Measurements from ENCODE around the gene SELENOV.

SELENOV gene

DNA sequence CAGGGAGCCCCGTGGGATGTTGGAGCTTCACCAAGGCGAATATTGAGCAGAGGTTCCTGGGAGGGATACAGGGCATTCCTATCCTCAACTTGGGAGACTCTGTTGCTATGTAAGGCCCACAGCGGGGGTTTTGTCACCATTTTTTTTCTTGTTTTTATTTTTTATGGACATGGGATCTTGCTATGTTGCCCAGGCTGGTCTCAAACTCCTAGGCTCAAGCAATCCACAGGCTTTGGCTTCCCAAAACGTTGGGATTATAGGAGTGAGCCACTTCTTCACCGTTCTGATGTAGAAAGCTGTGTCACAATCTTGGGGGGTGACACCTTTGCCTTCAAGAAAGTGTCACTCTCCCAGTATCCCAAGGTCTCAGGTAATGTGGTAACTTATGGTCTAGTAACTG, 13.6 kb upstream of the SELENOV start:
- Histone ChIP-seq H3K79me2 (ENCODE audit: insufficient read depth, low read length) (no peaks in the 10 kb centered on the region), H3K9ac (ENCODE audit: low read depth, low read length) (no peak overlapping the region), H3K9me3 (ENCODE audit: insufficient read depth, low read length, severe bottlenecking) (no peaks in the 10 kb centered on the region), H2AFZ (ENCODE audit: low read depth, low read length) (no peak overlapping the region), H3K27me3 (ENCODE audit: insufficient read depth, low read length, poor library complexity) (peaks cover 17% of the 10 kb centered on the region), H3K4me3 (ENCODE audit: low read depth in 1 of 2, low read length in 2 of 2) (no peak overlapping the region), H3K4me1 (ENCODE audit: insufficient read depth, low read length) (peaks cover 5% of the 10 kb centered on the region), H3K4me2 (ENCODE audit: insufficient read depth, low read length) (no peak overlapping the region), H4K20me1 (ENCODE audit: insufficient read depth, low read length) (no peaks in the 10 kb centered on the region), H3K36me3 (ENCODE audit: insufficient read depth, low read length) (no peaks in the 10 kb centered on the region), H3K27ac (ENCODE audit: low read length) (no peak overlapping the region)
- ATAC-seq (ENCODE audit: insufficient read depth, low read depth) = no peak
- DNase-seq = no peak
- TF ChIP-seq EZH2 (IDR thresholded peaks at IDR 0.05; ENCODE audit: borderline replicate concordance, low read depth, low read length, severe bottlenecking) = no peak

DNA sequence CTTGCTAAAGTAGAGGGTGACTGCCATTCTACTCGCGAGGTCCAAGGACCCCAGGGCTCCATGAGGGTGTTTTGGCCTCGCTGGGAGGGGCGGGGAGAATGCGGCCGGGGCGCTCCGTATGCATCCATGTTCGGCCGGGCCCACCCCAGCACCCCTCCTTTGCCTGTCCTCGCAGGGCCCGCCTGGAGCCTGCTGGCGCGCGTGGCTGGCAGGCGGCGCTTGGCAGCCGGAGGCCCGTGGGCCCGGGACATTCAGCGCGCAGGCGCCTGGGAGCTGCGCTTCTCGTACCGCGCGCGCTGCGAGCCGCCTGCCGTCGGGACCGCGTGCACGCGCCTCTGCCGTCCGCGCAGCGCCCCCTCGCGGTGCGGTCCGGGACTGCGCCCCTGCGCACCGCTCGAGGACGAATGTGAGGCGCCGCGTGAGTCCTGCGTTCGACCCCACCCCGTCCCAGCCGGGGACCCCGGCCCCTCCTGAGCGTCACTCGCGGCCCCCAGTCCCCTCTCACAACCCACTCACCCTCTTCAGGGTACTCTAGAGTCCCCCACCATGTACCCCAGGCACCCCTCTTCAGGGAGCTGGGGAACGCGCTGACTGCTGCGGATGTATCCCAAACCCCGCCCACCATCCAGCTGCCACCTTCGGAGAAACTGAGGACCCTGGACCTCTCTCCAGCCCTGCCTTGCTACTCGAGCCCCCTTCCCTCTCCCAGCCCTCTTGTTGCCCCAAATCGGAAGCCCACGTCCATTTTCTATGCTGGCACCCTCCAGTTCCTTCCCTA, 12.1 kb upstream of the SELENOV start:
- no peaks in the 10 kb centered on the region for H3K9me3 ChIP-seq (ENCODE audit: insufficient read depth, low read length, severe bottlenecking)
- no peak overlapping the region for H3K4me3 ChIP-seq (ENCODE audit: low read depth in 1 of 2, low read length in 2 of 2)
- no peak overlapping the region for H3K4me2 ChIP-seq (ENCODE audit: insufficient read depth, low read length)
- H3K9ac ChIP-seq (ENCODE audit: low read depth, low read length) = no peak overlapping the region
- H3K27ac ChIP-seq (ENCODE audit: low read length) = no peak overlapping the region
- DNase-seq (no peak), ATAC-seq (ENCODE audit: insufficient read depth, low read depth) (no peak)
- no peaks in the 10 kb centered on the region for H3K36me3 ChIP-seq (ENCODE audit: insufficient read depth, low read length)
- no peaks in the 10 kb centered on the region for H4K20me1 ChIP-seq (ENCODE audit: insufficient read depth, low read length)
- H3K4me1 ChIP-seq (ENCODE audit: insufficient read depth, low read length) = peaks cover 3% of the 10 kb centered on the region
- H2AFZ ChIP-seq (ENCODE audit: low read depth, low read length) = no peak overlapping the region
- TF ChIP-seq EZH2 (IDR thresholded peaks at IDR 0.05; ENCODE audit: borderline replicate concordance, low read depth, low read length, severe bottlenecking) = no peak
- TF ChIP-seq, protein P1, sequence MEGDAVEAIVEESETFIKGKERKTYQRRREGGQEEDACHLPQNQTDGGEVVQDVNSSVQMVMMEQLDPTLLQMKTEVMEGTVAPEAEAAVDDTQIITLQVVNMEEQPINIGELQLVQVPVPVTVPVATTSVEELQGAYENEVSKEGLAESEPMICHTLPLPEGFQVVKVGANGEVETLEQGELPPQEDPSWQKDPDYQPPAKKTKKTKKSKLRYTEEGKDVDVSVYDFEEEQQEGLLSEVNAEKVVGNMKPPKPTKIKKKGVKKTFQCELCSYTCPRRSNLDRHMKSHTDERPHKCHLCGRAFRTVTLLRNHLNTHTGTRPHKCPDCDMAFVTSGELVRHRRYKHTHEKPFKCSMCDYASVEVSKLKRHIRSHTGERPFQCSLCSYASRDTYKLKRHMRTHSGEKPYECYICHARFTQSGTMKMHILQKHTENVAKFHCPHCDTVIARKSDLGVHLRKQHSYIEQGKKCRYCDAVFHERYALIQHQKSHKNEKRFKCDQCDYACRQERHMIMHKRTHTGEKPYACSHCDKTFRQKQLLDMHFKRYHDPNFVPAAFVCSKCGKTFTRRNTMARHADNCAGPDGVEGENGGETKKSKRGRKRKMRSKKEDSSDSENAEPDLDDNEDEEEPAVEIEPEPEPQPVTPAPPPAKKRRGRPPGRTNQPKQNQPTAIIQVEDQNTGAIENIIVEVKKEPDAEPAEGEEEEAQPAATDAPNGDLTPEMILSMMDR (IDR thresholded peaks at IDR 0.05; ENCODE audit: borderline replicate concordance, extremely low read depth, low read length, poor library complexity, severe bottlenecking) = no peak
- peaks cover 7% of the 10 kb centered on the region for H3K27me3 ChIP-seq (ENCODE audit: insufficient read depth, low read length, poor library complexity)
- H3K79me2 ChIP-seq (ENCODE audit: insufficient read depth, low read length) = no peaks in the 10 kb centered on the region

DNA sequence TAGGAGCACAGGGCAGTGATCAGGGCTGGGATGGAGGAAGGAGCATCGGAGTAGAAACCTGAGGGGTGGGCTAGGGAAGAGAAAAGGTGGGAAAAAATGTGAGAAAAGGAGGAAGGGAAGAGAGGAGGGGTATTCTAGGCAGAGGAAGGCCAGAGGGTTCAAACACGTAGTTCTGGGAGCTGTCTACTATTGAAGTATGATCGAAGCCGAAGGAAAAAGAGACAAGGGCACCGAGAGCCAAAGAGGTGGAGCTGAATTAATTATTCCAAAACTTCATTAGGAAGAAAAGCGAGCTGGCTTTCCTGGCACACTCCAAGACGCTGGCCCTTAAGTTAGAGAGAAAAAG, 8.4 kb upstream of the SELENOV start:
- no peaks in the 10 kb centered on the region for H3K36me3 ChIP-seq (ENCODE audit: insufficient read depth, low read length)
- H3K9ac ChIP-seq (ENCODE audit: low read depth, low read length) = no peak overlapping the region
- no peak overlapping the region for H2AFZ ChIP-seq (ENCODE audit: low read depth, low read length)
- no peaks in the 10 kb centered on the region for H4K20me1 ChIP-seq (ENCODE audit: insufficient read depth, low read length)
- H3K4me3 ChIP-seq (ENCODE audit: low read depth in 1 of 2, low read length in 2 of 2) = no peak overlapping the region
- no peaks in the 10 kb centered on the region for H3K27me3 ChIP-seq (ENCODE audit: insufficient read depth, low read length, poor library complexity)
- H3K27ac ChIP-seq (ENCODE audit: low read length) = no peak overlapping the region
- ATAC-seq (ENCODE audit: insufficient read depth, low read depth) (no peak), DNase-seq (no peak)
- no peaks in the 10 kb centered on the region for H3K79me2 ChIP-seq (ENCODE audit: insufficient read depth, low read length)
- no peaks in the 10 kb centered on the region for H3K4me1 ChIP-seq (ENCODE audit: insufficient read depth, low read length)
- no peaks in the 10 kb centered on the region for H3K9me3 ChIP-seq (ENCODE audit: insufficient read depth, low read length, severe bottlenecking)
- H3K4me2 ChIP-seq (ENCODE audit: insufficient read depth, low read length) = no peak overlapping the region
- TF ChIP-seq, protein P1 (IDR thresholded peaks at IDR 0.05; ENCODE audit: borderline replicate concordance, extremely low read depth, low read length, poor library complexity, severe bottlenecking) = no peak
- TF ChIP-seq EZH2 (IDR thresholded peaks at IDR 0.05; ENCODE audit: borderline replicate concordance, low read depth, low read length, severe bottlenecking) = no peak

DNA sequence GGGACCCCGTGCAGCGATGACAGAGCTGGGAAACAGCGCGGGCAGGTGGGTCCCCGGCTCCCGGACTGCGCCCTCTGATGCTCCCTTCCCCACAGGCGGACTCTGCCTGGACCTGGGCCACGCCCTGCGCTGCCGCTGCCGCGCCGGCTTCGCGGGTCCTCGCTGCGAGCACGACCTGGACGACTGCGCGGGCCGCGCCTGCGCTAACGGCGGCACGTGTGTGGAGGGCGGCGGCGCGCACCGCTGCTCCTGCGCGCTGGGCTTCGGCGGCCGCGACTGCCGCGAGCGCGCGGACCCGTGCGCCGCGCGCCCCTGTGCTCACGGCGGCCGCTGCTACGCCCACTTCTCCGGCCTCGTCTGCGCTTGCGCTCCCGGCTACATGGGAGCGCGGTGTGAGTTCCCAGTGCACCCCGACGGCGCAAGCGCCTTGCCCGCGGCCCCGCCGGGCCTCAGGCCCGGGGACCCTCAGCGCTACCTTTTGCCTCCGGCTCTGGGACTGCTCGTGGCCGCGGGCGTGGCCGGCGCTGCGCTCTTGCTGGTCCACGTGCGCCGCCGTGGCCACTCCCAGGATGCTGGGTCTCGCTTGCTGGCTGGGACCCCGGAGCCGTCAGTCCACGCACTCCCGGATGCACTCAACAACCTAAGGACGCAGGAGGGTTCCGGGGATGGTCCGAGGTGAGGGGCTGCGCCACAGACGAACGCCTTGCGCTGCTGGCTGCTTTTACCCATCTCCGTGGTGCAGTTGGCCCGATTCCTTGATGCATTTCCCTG, 7.8 kb upstream of the SELENOV start:
- no peaks in the 10 kb centered on the region for H3K4me1 ChIP-seq (ENCODE audit: insufficient read depth, low read length)
- no peak for ATAC-seq (ENCODE audit: insufficient read depth, low read depth)
- H3K9ac ChIP-seq (ENCODE audit: low read depth, low read length) = no peak overlapping the region
- H3K4me2 ChIP-seq (ENCODE audit: insufficient read depth, low read length) = no peak overlapping the region
- H3K79me2 ChIP-seq (ENCODE audit: insufficient read depth, low read length) = no peaks in the 10 kb centered on the region
- H3K4me3 ChIP-seq (ENCODE audit: low read depth in 1 of 2, low read length in 2 of 2) = no peak overlapping the region
- no peaks in the 10 kb centered on the region for H3K27me3 ChIP-seq (ENCODE audit: insufficient read depth, low read length, poor library complexity)
- DNase-seq = no peak
- H4K20me1 ChIP-seq (ENCODE audit: insufficient read depth, low read length) = no peaks in the 10 kb centered on the region
- no peak overlapping the region for H2AFZ ChIP-seq (ENCODE audit: low read depth, low read length)
- TF ChIP-seq, protein P1 (IDR thresholded peaks at IDR 0.05; ENCODE audit: borderline replicate concordance, extremely low read depth, low read length, poor library complexity, severe bottlenecking) = no peak
- no peak for TF ChIP-seq EZH2 (IDR thresholded peaks at IDR 0.05; ENCODE audit: borderline replicate concordance, low read depth, low read length, severe bottlenecking)
- H3K27ac ChIP-seq (ENCODE audit: low read length) = no peak overlapping the region
- H3K36me3 ChIP-seq (ENCODE audit: insufficient read depth, low read length) = no peaks in the 10 kb centered on the region
- no peaks in the 10 kb centered on the region for H3K9me3 ChIP-seq (ENCODE audit: insufficient read depth, low read length, severe bottlenecking)
